Colonic mucosa (tissue), 4 donors: ENCODE results near the gene PTPRN2. TPM values are rescaled to one million over a fixed set of nuclear protein-coding genes. Genes with fewer than 3 reads are reported as not detected.

Experiments used
- DNase-seq: peaks from one replicate; pipeline ENCODE4 v3.0.0-alpha.2; 2020
- H3K27ac ChIP-seq: fragments of 200-600 bp; one replicate; pipeline ENCODE4 v1.8.0; 2021
- H3K27me3 ChIP-seq: fragments of 200-600 bp; one replicate; pipeline ENCODE4 v1.8.0; 2021
- H3K36me3 ChIP-seq: fragments of 200-600 bp; one replicate; pipeline ENCODE4 v1.8.0; 2021
- H3K4me1 ChIP-seq: fragments of 200-600 bp; one replicate; pipeline ENCODE4 v1.8.0; 2021; ENCODE audit warnings: mild to moderate bottlenecking
- H3K4me3 ChIP-seq: fragments of 200-600 bp; one replicate; pipeline ENCODE4 v1.8.0; 2021
- H3K9ac ChIP-seq, 2 donors: one replicate each; pipeline ENCODE4 v1.7.0; 2013; ENCODE audit warnings: control low read depth in 2 of 2, low read depth in 2 of 2, low read length in 2 of 2
- H3K9me3 ChIP-seq: fragments of 200-600 bp; one replicate; pipeline ENCODE4 v1.8.0; 2021
- CTCF ChIP-seq: fragments of 200-600 bp; IDR thresholded peaks from one replicate; pipeline ENCODE4 v1.8.0; 2022; ENCODE audit warnings: antibody characterized with exemption, mild to moderate bottlenecking
- intact Hi-C: fragments of 100-400 bp; cut with DNase I; formaldehyde crosslinking; loops from one replicate; pipeline ENCODE4 v1.14.1; 2022
- total RNA-seq, 2 donors: library from RNA; stranded (reverse); fragmentation: NEBNext Ultra II Directional in 1 of 2; extraction: Animal tissue kit (Norgen Biotek cat#: 25700) in 1 of 2; gene quantifications; one replicate each; pipeline ENCODE4 v1.2.1, GENCODE V29; 2021
- donor health status: healthy.
- donor health status: DM: no; HTN: no; CAD: no.
- donor health status: DM: no; HTN: no; CAD: no.

PTPRN2 gene
- total RNA-seq, 2 donors from 2014 or later, result 14.7 to 21.6 TPM

- H3K27me3 ChIP-seq, result no peaks in the 10 kb centered on the region
- H3K36me3 ChIP-seq, result no peaks in the 10 kb centered on the region
- intact Hi-C loops, result no loop called here
- no peak for TF ChIP-seq CTCF
- no peaks in the 10 kb centered on the region for H3K9me3 ChIP-seq
- no peak overlapping the region for H3K9ac ChIP-seq
- no peaks in the 10 kb centered on the region for H3K4me1 ChIP-seq
- H3K27ac ChIP-seq, result no peak overlapping the region
- no peak overlapping the region for H3K4me3 ChIP-seq
- DNase-seq, result no peak
These were observed 120.1 kb downstream of the PTPRN2 start for GRCh38 chr7:158467562-158467961.

- Histone ChIP-seq H3K4me1 (no peaks in the 10 kb centered on the region), H3K9me3 (no peaks in the 10 kb centered on the region)
These were observed 124.3 kb downstream of the PTPRN2 start for GRCh38 chr7:158463317-158463716.

GRCh38 chr7:158461824-158462223 is 125.8 kb downstream of the PTPRN2 start:
- H3K9ac ChIP-seq, result no peak overlapping the region
- DNase-seq, result no peak
- H3K4me1 ChIP-seq, result no peaks in the 10 kb centered on the region
- H3K4me3 ChIP-seq, result no peak overlapping the region
- no peak overlapping the region for H3K27ac ChIP-seq
- no peaks in the 10 kb centered on the region for H3K27me3 ChIP-seq
- intact Hi-C loops, result no loop called here
- H3K36me3 ChIP-seq, result no peaks in the 10 kb centered on the region
- H3K9me3 ChIP-seq, result no peaks in the 10 kb centered on the region
- TF ChIP-seq CTCF, result no peak

More at GRCh38 chr7:158463317-158463716, 124.3 kb downstream of the PTPRN2 start:
- no peak overlapping the region for H3K4me3 ChIP-seq
- H3K27me3 ChIP-seq, result no peaks in the 10 kb centered on the region
- no peak overlapping the region for H3K27ac ChIP-seq
- intact Hi-C loops, result no loop called here
- DNase-seq, result no peak
- H3K36me3 ChIP-seq, result no peaks in the 10 kb centered on the region
- no peak for TF ChIP-seq CTCF
- no peak overlapping the region for H3K9ac ChIP-seq

- H3K4me1 ChIP-seq, result no peaks in the 10 kb centered on the region
- H3K27ac ChIP-seq, result no peak overlapping the region
- intact Hi-C loops, result no loop called here
- no peak for TF ChIP-seq CTCF
- H3K27me3 ChIP-seq, result no peaks in the 10 kb centered on the region
- no peak overlapping the region for H3K4me3 ChIP-seq
- no peaks in the 10 kb centered on the region for H3K9me3 ChIP-seq
- no peak for DNase-seq
- H3K9ac ChIP-seq, result no peak overlapping the region
- no peaks in the 10 kb centered on the region for H3K36me3 ChIP-seq
These were observed 127.0 kb downstream of the PTPRN2 start for GRCh38 chr7:158460665-158461064.

GRCh38 chr7:158458716-158459282 is 128.8 kb downstream of the PTPRN2 start:
- Histone ChIP-seq H3K9me3 (no peaks in the 10 kb centered on the region), H3K36me3 (no peaks in the 10 kb centered on the region), H3K27me3 (no peaks in the 10 kb centered on the region), H3K4me3 (no peak overlapping the region), H3K4me1 (no peaks in the 10 kb centered on the region), H3K27ac (no peak overlapping the region), H3K9ac (no peak overlapping the region)
- no peak for TF ChIP-seq CTCF
- DNase-seq, result no peak
- intact Hi-C loops, result no loop called here
